22Rv1 (cell line): ENCODE results near the gene TMEFF1.

Experiments
- H3K27ac ChIP-seq: fragments of 450-650 bp; 2 replicates; pipeline ENCODE4 v1.5.1; 2017
- ZFX ChIP-seq: fragments of 450-650 bp; IDR thresholded peaks from 2 replicates; pipeline ENCODE4 v1.6.1; 2017; ENCODE audit warnings: antibody characterized with exemption, borderline replicate concordance
- TF ChIP-seq, protein P1 (sequence below): fragments of 450-650 bp; IDR thresholded peaks from 2 replicates; pipeline ENCODE4 v1.5.1; 2017; ENCODE audit warnings: mild to moderate bottlenecking

Gene TMEFF1

DNA sequence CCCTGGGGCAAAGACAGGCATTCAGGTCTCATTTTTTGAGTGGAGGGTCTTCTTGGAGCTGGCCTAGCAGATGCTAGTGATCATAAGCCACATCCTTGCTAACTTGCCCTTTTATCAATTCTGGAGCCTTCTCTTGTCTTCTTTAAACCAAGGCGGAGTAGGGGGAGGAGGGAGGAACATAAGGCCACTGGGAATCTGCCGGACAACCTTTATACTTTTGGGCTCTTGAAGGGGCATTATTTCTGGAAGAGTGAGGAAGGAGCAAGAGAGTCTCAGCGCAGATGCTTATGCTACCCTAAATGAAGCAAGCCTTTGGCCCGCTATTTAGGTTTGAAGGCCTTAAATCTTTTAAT lies 2.0 kb downstream of the TMEFF1 start:
- TF ChIP-seq ZFX: no peak
- TF ChIP-seq, protein P1, sequence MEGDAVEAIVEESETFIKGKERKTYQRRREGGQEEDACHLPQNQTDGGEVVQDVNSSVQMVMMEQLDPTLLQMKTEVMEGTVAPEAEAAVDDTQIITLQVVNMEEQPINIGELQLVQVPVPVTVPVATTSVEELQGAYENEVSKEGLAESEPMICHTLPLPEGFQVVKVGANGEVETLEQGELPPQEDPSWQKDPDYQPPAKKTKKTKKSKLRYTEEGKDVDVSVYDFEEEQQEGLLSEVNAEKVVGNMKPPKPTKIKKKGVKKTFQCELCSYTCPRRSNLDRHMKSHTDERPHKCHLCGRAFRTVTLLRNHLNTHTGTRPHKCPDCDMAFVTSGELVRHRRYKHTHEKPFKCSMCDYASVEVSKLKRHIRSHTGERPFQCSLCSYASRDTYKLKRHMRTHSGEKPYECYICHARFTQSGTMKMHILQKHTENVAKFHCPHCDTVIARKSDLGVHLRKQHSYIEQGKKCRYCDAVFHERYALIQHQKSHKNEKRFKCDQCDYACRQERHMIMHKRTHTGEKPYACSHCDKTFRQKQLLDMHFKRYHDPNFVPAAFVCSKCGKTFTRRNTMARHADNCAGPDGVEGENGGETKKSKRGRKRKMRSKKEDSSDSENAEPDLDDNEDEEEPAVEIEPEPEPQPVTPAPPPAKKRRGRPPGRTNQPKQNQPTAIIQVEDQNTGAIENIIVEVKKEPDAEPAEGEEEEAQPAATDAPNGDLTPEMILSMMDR: no peak
- no peak overlapping the region for H3K27ac ChIP-seq

DNA sequence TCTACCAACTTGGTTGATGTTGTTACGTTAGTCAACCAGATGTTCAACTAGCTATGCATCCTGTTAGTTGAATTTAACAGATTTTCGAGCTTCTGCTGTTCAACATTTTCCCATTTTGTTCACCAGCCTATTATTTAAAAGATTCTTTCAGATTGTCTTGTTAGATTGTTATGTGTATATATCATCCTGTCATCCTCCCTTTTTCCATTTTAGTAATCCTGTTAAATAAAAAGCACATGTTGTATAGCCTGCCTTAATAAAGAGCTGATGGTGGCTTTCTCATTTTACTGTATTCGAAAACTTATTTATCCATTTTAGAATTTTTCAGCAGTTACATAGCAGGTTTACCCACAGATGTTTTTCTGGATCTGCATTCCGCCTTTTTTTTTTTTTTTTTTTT lies 4.3 kb downstream of the TMEFF1 start:
- H3K27ac ChIP-seq: no peak overlapping the region
- TF ChIP-seq, protein P1: no peak
- no peak for TF ChIP-seq ZFX

DNA sequence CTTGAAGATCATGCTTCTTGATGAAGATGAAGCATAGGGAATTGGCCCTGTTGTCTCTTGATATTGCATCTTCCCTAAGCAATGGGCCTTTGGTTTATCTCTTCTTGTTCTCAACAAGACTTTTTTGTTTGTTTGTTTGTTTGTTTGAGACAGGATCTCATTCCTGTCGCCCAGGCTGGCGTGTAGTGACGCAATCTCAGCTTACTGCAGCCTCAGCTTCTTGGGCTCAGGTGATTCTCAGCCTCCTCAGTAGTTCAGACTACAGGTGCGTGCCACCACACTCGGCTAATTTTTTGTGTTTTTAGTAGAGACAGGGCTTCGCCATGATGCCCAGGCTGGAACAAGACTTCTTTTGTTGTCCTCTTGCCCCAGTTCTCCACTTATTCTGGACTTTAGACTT lies 5.2 kb downstream of the TMEFF1 start:
- TF ChIP-seq, protein P1: no peak
- no peak for TF ChIP-seq ZFX

DNA sequence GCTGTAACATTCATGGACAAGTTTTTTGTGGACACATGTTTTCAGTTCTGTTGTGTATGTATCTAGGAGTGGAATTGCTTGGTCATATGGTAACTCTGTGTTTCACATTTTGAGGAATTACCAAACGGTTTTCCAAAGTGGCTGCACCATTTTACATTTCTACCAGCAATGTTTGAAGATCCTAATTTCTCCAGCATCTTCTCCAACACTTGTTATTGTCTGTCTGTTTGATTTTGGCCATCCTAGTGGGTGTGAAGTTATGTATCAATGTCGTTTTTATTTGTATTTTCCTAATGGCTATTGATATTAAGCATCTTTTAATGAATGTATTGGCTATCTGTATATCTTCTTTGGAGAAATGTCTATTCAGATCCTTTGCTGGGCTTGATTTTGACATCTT lies 6.9 kb downstream of the TMEFF1 start:
- no peak overlapping the region for H3K27ac ChIP-seq
- TF ChIP-seq ZFX: no peak
- TF ChIP-seq, protein P1: no peak

More for the DNA sequence above, 5.2 kb downstream of the TMEFF1 start:
- no peak overlapping the region for H3K27ac ChIP-seq

DNA sequence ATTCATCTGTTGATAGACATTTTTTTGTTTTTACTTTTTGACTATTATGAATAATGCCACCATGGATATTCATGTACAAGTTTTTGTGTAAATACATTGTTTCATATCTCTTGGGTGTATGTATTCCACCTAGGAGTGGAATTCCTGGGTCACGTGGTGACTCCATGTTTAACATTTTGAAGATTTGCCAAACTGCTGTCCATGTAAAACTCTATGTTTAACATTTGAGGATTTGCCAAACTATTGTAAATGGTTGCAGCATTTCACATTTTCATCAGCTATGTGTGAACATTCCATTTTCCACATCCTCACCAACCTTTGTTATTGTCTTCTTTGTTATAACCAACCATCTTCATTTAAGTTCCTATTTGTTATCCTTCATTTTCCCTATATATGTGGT lies 12.2 kb downstream of the TMEFF1 start:
- TF ChIP-seq, protein P1: no peak
- no peak for TF ChIP-seq ZFX
- no peak overlapping the region for H3K27ac ChIP-seq

DNA sequence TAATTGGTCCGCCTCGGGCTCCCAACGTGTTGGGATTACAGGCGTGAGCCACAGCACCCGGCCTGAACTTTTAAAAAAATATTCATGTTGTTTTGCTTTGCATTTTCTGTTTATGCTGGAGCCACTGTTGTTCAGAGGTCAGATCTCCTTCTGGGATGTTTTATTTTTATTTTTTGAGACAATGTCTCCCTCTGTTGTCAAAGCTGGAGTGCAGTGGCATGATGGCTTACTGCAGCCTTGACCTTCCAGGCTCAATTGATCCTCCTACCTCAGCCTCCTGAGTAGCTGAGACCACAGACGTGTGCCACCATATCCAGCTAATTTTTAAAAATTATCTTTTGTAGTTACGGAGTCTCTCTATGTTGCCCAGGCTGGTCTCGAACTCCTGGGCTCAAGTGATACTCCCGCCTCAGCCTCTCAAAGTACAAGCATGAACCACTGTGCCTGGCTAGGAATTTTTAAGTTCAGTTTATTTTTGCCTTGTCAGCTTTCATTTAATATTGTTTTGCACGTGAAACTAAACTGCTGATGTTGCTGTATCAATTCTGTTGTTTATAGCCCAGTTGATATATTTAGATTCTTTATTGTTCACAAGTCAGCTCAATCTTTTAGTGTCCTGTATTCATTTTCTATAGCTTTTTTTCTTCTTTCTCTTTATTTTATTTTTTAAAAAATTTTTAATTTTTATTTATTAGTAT lies 13.7 kb downstream of the TMEFF1 start:
- no peak for TF ChIP-seq ZFX
- H3K27ac ChIP-seq: no peak overlapping the region

DNA sequence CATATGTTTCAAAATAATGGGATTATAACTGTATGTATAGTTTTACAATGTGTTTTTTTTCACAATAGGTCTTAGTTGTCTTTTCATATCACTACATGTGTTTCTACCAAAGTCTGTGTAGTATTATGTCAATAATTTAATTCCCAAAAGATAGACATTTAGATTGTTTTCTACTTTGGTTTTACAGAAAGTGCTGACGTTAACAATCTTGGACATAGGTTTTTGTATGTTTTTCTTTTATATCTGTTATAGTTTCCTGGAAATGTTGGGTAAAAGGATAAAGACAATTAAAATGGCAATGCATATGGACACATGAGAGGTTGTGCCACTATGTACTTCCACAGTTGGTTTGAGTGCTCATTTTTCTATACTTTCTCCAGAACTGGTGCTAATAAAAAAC lies 15.2 kb downstream of the TMEFF1 start:
- H3K27ac ChIP-seq: no peak overlapping the region
- TF ChIP-seq, protein P1: no peak
- no peak for TF ChIP-seq ZFX

DNA sequence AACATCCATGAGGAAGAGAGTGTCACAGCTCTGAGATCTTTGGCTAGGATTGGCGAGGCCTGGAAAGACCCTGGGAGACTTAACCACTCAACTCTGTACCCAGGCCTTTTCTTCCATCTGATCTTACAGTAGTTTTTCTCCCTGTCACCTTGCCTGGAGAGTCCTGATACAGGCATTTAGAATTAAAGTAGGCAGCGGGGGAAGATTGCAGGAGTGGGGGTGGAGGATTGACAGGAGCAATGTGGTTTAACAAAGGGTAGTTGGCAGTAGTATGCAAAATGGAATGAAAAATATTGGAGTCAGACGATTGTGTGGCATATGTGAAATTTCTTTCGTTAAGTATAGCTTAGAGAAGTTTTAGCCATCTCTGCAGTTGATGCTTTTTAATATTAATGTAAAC lies 16.9 kb downstream of the TMEFF1 start:
- no peak for TF ChIP-seq ZFX
- TF ChIP-seq, protein P1: no peak
- H3K27ac ChIP-seq: no peak overlapping the region
